ENCODE results near the gene CFAP58.
A peak's percentile ranks its signal among the peaks of the same experiment; 100 is the strongest.

Gene CFAP58

GRCh38 chr10:104321725-104322415 lies 31.8 kb upstream of the CFAP58 start:
- DNase-seq, result no peak

GRCh38 chr10:104322416-104322782 lies 31.2 kb upstream of the CFAP58 start:
- no peak for DNase-seq

- DNase-seq, result no peak
These were observed 30.5 kb upstream of the CFAP58 start for GRCh38 chr10:104323085-104323484.

DNA sequence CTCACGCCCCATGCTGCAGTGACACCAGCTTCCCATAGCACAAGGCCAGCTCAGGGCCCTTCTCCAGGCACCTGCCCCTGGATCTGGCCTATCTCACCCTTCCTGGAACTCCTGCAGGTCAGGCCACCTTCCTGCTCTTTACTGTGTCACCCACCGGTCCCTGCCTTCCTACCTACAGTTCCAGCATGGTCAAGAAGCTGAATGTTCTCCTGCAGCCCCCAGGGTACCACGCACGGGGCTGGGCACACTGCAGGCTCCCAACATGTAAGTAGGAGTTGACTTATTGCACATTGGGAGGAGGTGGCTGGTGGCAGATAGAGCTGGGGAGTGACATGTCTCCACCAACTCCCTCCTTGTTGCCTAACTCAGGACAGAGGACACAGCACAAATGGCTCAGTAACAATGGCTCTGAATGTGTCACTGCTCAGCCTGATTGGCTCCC lies 29.9 kb upstream of the CFAP58 start:
- DNase-seq, result no peak

GRCh38 chr10:104324221-104324686 lies 29.4 kb upstream of the CFAP58 start:
- DNase-seq, result no peak

GRCh38 chr10:104324931-104325330 lies 28.7 kb upstream of the CFAP58 start:
- no peak for DNase-seq

GRCh38 chr10:104325436-104326435 lies 27.9 kb upstream of the CFAP58 start:
- DNase-seq, result no peak

GRCh38 chr10:104326991-104327610 lies 26.5 kb upstream of the CFAP58 start:
- no peak for DNase-seq

DNA sequence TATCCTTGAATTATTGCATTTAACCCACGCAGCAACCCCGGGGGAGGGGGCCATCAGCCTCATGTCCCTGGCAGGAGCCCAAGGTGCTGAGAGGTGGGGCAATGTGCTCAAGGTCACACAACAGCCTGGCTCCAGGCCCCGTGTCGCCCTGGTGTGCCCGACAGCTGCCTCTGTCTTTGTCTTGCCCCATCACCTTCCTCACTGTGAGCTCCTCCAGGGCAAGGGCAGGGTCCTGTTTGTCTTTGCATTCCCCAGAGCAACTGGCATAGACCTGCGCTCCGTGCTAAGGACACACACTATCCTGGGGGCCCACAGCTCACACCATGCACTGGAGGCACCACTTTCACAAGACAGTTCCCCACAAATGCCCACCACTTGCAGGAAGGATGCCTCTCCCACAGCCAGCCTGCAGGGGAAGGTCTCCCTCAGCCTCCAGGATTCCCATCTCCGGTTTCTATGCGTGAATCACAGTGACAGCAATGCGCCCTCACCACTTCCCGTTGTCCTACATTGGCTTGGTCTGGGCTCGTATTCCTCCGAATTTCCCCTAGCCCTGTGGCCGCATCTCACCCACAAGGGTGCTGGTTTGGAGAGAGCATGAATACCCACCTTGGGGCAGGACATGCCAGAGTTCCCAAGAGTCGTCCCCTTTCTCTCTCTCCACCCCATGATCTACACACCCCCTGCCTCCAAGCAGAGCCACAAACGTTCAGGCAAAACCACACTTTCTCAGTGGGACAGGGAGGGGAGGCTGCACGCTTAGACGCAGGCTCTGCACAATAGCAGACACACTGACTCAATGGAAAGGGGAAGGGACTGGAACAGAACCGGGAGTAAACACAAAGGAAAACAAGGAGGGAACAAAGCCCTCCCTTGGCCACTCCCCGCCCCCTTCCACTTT lies 25.6 kb upstream of the CFAP58 start:
- peak; percentile 91 for DNase-seq

- DNase-seq, result no peak
These were observed 25.1 kb upstream of the CFAP58 start for GRCh38 chr10:104328646-104328895.

DNA sequence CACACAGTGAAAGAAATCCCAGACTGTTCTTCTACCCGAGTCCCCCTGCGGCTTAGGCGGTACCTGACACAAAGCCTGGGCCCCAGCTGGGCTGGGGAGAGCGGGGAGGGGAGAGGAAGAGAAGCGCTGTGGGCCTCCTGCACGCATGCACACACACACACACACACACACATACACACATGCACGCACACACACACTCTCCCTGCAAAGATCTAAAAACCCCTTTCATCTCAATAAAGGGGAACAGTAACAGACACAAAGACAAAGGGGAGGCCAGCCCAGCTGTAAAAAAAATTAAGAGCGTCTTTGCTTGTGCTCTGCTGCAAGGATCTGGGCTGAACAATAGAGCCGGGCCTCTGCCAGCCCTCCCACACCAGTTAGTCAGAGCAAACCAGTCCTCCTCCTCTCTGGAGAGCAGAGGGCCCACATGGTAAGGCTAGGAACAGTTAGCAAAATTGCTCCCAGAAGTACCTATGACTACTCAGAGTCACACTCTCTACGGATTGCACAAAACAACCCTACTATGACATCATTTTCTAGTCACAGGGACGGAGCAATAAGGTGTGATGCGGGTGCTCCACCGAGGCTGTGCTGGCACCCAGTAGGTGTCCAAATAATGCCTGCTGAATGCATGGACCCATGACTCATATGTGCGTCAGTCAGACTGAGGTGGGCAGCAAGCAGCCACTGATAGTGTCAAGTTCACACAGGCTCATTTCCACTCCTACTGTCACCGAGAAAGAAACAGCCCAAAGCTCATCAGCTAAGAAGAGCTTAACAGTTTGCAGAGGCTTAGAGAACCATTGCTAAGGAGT lies 24.5 kb upstream of the CFAP58 start:
- DNase-seq, result peak; percentile 91

DNA sequence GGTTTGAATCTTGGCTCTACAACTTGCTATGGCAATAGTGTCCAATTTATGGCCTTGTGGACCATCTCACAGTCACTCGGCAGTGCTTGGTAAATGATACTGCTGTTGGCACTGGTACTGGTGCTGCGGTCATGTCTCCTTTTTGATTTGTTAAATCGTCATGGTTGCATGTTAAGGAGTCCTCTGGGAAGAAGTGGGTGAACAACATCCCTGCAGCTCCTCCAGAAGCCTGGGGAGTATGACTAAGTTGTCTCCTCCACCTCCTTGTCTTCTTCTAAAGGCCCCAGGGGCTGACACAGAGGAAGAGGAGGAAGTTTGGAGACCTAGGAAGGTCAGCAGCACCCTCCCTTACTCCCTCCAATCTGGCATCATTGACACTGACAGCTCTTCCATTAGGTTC lies 23.9 kb upstream of the CFAP58 start:
- DNase-seq, result peak; percentile 86

DNA sequence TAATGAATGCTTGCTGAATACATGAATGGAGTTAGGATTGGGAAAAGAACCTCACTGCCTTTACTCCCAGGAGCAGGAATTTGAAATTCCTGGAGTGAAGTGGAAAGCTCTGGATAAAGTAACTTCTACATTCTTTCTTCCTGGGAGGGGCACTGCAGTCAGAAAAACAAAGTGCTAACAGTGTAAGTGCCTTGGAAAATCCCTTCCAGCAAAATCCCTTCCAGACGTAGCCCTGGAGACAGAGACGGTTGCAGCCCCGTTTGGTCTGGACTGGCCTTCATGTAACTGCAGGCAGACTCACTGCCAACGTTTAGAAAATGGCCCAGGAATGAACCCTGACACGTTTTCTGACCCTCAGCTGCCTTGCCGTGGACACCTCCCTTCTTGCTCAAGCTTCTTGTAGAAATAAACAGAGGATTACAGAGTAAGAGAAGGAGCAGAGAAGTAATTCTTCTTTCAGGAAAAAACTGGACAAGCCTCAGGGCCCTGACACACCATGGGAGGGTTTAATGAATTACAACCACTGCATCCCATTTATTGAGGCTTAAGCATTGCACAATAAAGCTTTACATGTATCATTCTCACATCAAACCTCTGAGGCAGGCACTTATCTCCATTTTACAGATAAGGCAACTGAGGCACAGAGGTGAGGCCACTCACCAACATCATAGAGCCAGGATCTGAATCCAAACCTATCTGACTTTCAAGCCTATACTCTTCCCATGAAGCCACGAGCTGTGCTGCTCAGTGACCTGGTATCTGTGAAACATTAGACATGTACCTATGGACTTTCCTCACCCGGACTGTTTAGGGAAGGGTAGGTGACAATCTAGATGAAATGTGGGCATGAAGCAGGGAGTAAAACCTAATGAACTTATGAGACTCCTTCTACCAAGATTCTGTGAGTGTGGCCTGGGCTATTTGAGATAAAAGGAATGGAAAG lies 23.2 kb upstream of the CFAP58 start:
- peak; percentile 77 for DNase-seq

- peak; percentile 68 for DNase-seq
These were observed 22.3 kb upstream of the CFAP58 start for GRCh38 chr10:104331208-104331838.

GRCh38 chr10:104332243-104333031 lies 21.2 kb upstream of the CFAP58 start:
- peak; percentile 63 for DNase-seq

DNA sequence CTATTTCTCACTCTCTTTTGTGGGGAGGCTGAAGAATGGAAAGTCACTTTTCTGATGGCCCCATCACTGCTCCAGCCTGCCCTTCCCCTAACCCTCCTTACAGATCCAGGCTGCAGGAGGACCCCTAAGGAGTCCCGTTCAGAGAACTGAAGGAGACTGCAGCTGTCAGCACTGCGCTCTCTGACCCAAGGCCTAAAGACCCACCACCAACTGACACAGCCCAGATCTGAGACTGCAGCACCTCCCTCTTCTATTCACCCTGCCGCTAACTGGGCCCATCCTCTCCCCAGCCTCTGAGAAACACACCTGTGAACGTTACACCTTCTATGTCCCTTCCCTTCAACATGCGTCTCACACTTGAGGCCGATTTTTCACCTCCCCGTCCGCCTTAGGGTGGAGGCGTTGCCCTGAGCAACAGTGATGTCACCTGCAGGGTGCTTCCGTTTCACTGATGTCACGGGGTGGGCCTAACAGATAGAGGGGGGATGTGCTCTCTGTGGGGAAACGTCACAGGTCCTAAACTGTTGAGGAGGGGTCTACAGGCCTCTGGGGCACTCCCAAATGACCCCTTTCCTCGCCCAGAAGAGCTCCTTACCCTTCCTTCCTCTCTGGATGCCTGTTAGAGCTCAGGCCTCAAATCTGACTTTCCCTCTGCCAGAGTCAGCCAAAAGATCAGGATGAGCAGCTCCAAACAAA lies 20.5 kb upstream of the CFAP58 start:
- DNase-seq, result no peak

GRCh38 chr10:104333728-104334373 lies 19.8 kb upstream of the CFAP58 start:
- DNase-seq, result no peak

- no peak for DNase-seq
These were observed 19.1 kb upstream of the CFAP58 start for GRCh38 chr10:104334561-104334960.

All from fibroblast of skin of right biceps (primary cell).